C4-2B (cell line): ENCODE results near the gene AFF2.

Experiments
- ZFX ChIP-seq: fragments of 450-650 bp; IDR thresholded peaks from 2 replicates; pipeline ENCODE4 v1.6.1; 2017
- TF ChIP-seq, protein P1 (sequence below): fragments of 450-650 bp; conservative IDR thresholded peaks from 2 replicates; pipeline ENCODE4 v1.5.1; 2017; ENCODE audit warnings: mild to moderate bottlenecking

DNA sequence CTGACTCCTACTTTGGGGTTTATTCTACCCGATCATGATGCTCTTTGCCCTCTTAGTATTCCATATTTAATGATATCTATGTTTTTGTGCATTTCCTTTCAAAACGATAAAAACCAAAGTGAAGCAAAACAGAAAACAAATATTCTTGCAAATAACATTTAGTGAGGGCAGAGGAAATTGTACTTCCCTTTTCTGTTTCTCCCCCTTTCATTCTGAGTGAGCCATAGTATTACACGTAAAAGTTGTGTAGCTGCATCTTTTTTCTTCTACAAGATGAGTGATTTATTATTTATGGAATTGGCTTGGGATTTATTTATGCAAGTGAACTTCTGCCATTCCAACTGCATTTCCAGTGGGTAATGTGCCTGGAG is 109.9 kb downstream of the AFF2 start:
- TF ChIP-seq, protein P1, sequence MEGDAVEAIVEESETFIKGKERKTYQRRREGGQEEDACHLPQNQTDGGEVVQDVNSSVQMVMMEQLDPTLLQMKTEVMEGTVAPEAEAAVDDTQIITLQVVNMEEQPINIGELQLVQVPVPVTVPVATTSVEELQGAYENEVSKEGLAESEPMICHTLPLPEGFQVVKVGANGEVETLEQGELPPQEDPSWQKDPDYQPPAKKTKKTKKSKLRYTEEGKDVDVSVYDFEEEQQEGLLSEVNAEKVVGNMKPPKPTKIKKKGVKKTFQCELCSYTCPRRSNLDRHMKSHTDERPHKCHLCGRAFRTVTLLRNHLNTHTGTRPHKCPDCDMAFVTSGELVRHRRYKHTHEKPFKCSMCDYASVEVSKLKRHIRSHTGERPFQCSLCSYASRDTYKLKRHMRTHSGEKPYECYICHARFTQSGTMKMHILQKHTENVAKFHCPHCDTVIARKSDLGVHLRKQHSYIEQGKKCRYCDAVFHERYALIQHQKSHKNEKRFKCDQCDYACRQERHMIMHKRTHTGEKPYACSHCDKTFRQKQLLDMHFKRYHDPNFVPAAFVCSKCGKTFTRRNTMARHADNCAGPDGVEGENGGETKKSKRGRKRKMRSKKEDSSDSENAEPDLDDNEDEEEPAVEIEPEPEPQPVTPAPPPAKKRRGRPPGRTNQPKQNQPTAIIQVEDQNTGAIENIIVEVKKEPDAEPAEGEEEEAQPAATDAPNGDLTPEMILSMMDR = no peak
- TF ChIP-seq ZFX = no peak
